ENCODE measurements around the gene CATSPER3. TPM values are rescaled to one million over a fixed set of nuclear protein-coding genes. Genes with fewer than 3 reads are reported as not detected.

CATSPER3 gene
- total and polyA plus RNA-seq, 11 donors: 0.38 to 0.98 (median 0.61) TPM; not detected in 2

GRCh38 chr5:135040333-135041144 lies 72.8 kb downstream of the CATSPER3 start:
- Histone ChIP-seq H3K36me3 (no peaks in the 10 kb centered on the region), H3K27ac (no peak overlapping the region), H3K4me3 (no peak overlapping the region), H3K27me3 (peaks cover 48 to 98% (median 93%) of the 10 kb centered on the region in 9 donors), H3K4me1 (peaks cover 0 to 22% (median 12%) of the 10 kb centered on the region in 12 donors), H3K9me3 (no peaks in the 10 kb centered on the region)
- 2 to 5% (median 2%) methylated on average over 39 to 51 of the region's 51 CpGs for WGBS, 4 donors
- ATAC-seq (no peak), DNase-seq (peak in 1 of 5 donors; percentile 57)
- TF ChIP-seq POLR2A (IDR thresholded peaks at IDR 0.05) (no peak), CTCF (IDR thresholded peaks at IDR 0.05) (no peak)
- intact Hi-C loops (cut with DNase I): loop anchor here in 1 of 10 donors (5.0 kb wide), 1 partner anchor 152 kb away; no protein-coding TSS in a partner anchor

GRCh38 chr5:135041145-135041587 lies 73.5 kb downstream of the CATSPER3 start:
- Histone ChIP-seq H3K36me3 (no peaks in the 10 kb centered on the region), H3K27me3 (peaks cover 46 to 100% (median 95%) of the 10 kb centered on the region in 9 donors), H3K4me1 (peaks cover 0 to 22% (median 12%) of the 10 kb centered on the region in 12 donors), H3K9me3 (no peaks in the 10 kb centered on the region), H3K4me3 (no peak overlapping the region), H3K27ac (no peak overlapping the region)
- ATAC-seq: no peak
- intact Hi-C loops (cut with DNase I): loop anchor here in 1 of 10 donors (5.0 kb wide), 1 partner anchor 151 kb away; no protein-coding TSS in a partner anchor
- TF ChIP-seq CTCF (IDR thresholded peaks at IDR 0.05): no peak
- no peak for TF ChIP-seq POLR2A (IDR thresholded peaks at IDR 0.05)
- DNase-seq: no peak
- WGBS, 4 donors: 14 to 23% (median 18%) methylated on average over 11 to 12 of the region's 12 CpGs

- no peaks in the 10 kb centered on the region for H3K9me3 ChIP-seq
- H3K4me1 ChIP-seq: peaks cover 0 to 22% (median 12%) of the 10 kb centered on the region in 12 donors
- intact Hi-C loops (cut with DNase I): loop anchor here in 1 of 10 donors (5.0 kb wide), 1 partner anchor 151 kb away; no protein-coding TSS in a partner anchor
- no peak for TF ChIP-seq CTCF (IDR thresholded peaks at IDR 0.05)
- no peak for TF ChIP-seq POLR2A (IDR thresholded peaks at IDR 0.05)
- peak in 1 of 5 donors; percentile 20 for DNase-seq
- no peak overlapping the region for H3K27ac ChIP-seq
- ATAC-seq: no peak
- H3K4me3 ChIP-seq: no peak overlapping the region
- no peaks in the 10 kb centered on the region for H3K36me3 ChIP-seq
- 51 to 64% (median 54%) methylated on average over 3 of the region's 3 CpGs for WGBS, 4 donors
- H3K27me3 ChIP-seq: peaks cover 43 to 100% (median 90%) of the 10 kb centered on the region in 9 donors
Measured at GRCh38 chr5:135041726-135042125, 74.0 kb downstream of the CATSPER3 start.

GRCh38 chr5:135042595-135042994 lies 74.9 kb downstream of the CATSPER3 start:
- no peak for TF ChIP-seq CTCF (IDR thresholded peaks at IDR 0.05)
- TF ChIP-seq POLR2A (IDR thresholded peaks at IDR 0.05): no peak
- no peak overlapping the region for H3K4me3 ChIP-seq
- H3K9me3 ChIP-seq: no peaks in the 10 kb centered on the region
- peaks cover 43 to 99% (median 83%) of the 10 kb centered on the region in 9 donors for H3K27me3 ChIP-seq
- no peaks in the 10 kb centered on the region for H3K36me3 ChIP-seq
- no peak for ATAC-seq
- peaks cover 0 to 22% (median 12%) of the 10 kb centered on the region in 12 donors for H3K4me1 ChIP-seq
- WGBS, 4 donors: 70 to 90% (median 82%) methylated on average over 1 of the region's 1 CpG
- DNase-seq: peak in 1 of 5 donors; percentile 10
- H3K27ac ChIP-seq: no peak overlapping the region
- intact Hi-C loops (cut with DNase I): loop anchor here in 1 of 10 donors (5.0 kb wide), 1 partner anchor 150 kb away; no protein-coding TSS in a partner anchor

Measured in heart left ventricle (tissue), 16 donors.